GM12872 (cell line): ENCODE measurements around the gene HBG1.

Experiments used
- TF ChIP-seq, protein P1 (sequence below): IDR thresholded peaks from 3 replicates; pipeline ENCODE4 v1.5.1; 2011; ENCODE audit warnings: low read depth, mild to moderate bottlenecking, low read length, moderate library complexity; ENCODE audit not compliant: insufficient read depth

The HBG1 gene

GRCh38 chr11:5226732-5227310 is 22.8 kb downstream of the HBG1 start, which contains the start of gene HBB:
TSS of gene HBB (minus strand) at chr11:5227071. CDS start at chr11:5227021, 50 bp downstream.
- TF ChIP-seq, protein P1, sequence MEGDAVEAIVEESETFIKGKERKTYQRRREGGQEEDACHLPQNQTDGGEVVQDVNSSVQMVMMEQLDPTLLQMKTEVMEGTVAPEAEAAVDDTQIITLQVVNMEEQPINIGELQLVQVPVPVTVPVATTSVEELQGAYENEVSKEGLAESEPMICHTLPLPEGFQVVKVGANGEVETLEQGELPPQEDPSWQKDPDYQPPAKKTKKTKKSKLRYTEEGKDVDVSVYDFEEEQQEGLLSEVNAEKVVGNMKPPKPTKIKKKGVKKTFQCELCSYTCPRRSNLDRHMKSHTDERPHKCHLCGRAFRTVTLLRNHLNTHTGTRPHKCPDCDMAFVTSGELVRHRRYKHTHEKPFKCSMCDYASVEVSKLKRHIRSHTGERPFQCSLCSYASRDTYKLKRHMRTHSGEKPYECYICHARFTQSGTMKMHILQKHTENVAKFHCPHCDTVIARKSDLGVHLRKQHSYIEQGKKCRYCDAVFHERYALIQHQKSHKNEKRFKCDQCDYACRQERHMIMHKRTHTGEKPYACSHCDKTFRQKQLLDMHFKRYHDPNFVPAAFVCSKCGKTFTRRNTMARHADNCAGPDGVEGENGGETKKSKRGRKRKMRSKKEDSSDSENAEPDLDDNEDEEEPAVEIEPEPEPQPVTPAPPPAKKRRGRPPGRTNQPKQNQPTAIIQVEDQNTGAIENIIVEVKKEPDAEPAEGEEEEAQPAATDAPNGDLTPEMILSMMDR: no peak

DNA sequence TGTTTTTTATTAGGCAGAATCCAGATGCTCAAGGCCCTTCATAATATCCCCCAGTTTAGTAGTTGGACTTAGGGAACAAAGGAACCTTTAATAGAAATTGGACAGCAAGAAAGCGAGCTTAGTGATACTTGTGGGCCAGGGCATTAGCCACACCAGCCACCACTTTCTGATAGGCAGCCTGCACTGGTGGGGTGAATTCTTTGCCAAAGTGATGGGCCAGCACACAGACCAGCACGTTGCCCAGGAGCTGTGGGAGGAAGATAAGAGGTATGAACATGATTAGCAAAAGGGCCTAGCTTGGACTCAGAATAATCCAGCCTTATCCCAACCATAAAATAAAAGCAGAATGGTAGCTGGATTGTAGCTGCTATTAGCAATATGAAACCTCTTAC is 24.2 kb downstream of the HBG1 start:
- TF ChIP-seq, protein P1: no peak

DNA sequence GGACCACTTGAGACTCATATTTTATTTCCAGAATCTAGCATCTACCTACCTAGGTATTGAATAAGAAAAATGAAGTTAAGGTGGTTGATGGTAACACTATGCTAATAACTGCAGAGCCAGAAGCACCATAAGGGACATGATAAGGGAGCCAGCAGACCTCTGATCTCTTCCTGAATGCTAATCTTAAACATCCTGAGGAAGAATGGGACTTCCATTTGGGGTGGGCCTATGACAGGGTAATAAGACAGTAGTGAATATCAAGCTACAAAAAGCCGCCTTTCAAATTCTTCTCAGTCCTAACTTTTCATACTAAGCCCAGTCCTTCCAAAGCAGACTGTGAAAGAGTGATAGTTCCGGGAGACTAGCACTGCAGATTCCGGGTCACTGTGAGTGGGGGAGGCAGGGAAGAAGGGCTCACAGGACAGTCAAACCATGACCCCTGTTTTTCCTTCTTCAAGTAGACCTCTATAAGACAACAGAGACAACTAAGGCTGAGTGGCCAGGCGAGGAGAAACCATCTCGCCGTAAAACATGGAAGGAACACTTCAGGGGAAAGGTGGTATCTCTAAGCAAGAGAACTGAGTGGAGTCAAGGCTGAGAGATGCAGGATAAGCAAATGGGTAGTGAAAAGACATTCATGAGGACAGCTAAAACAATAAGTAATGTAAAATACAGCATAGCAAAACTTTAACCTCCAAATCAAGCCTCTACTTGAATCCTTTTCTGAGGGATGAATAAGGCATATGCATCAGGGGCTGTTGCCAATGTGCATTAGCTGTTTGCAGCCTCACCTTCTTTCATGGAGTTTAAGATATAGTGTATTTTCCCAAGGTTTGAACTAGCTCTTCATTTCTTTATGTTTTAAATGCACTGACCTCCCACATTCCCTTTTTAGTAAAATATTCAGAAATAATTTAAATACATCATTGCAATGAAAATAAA is 24.8 kb downstream of the HBG1 start:
- TF ChIP-seq, protein P1: no peak

GRCh38 chr11:5223686-5224085 is 26.0 kb downstream of the HBG1 start:
- TF ChIP-seq, protein P1: no peak

DNA sequence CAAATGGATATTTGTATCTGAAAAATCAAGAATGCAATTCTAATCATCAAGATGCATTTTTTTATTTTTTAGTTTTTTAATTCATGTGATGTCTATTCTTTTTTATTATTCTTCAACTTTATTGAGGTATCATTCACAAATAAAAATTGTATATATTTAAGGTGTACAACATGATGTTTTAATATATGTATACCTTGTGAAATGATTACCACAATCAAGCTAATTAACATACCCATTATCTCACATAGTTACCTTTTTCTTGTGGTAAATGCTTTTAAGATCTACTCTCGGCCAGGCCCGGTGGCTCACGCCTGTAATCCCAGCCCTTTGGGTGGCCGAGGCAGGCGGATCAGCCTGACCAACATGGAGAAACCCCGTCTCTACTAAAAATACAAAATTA is 26.5 kb downstream of the HBG1 start:
- TF ChIP-seq, protein P1: no peak

DNA sequence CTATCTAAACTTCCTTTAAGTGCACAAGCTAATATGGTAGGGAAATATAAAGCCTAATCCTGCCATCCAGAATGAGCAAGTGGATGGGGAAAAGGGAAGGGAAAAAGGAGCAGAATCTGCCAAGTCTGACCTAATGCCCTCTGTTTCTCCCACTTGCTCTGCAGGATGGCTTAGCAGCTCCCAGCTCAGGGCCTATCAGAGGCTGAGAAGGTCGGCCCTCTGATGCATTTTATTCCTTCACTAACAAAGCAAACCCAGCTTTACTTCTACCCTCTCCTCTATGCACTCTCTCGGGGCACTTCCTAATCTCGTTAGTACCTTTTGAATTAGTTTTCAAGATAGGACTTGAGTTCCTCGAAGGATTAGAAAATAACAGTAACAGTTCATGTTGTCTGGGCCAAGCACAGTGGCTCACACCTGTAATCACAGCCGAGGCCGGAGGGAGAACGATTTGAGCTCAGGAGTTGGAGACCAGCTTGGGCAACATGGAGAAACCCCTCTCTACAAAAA is 39.2 kb downstream of the HBG1 start:
- TF ChIP-seq, protein P1: no peak

DNA sequence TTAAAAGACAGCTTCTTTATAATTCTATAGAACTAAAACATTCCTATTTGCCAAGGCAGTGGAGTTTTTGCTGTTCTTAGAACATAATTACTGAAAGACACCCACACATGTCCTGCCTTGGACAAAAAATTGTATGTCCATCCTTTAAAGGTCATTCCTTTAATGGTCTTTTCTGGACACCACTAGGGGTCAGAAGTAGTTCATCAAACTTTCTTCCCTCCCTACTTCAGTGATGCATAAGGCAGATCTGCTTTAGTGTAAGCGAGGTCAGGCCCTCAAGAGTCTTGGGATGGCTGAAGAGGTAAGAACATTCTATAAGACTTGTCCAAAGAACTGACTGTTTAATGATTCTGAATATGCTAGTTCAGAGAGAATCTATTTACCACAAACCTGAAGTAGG is 44.9 kb downstream of the HBG1 start:
- TF ChIP-seq, protein P1: peak; percentile 62
